Pancreas (tissue), 10 donors: ENCODE measurements around the gene MTUS2. TPM values are rescaled to one million over a fixed set of nuclear protein-coding genes. Genes with fewer than 3 reads are reported as not detected.

Source experiments
- ATAC-seq, 4 donors: fragments of 200-7000 bp; cut with Tn5 transposase; one replicate each; pipeline versions ENCODE4 v1.8.0 to v1.9.1; 2020; ENCODE audit warnings: mild to moderate bottlenecking in 4 of 4, moderate library complexity in 4 of 4
- DNase-seq, 6 donors: peaks; one replicate each; pipeline ENCODE4 v3.0.0-alpha.2; 2020
- FAIRE-seq: peaks from 2 replicates; lab custom pipeline; 2012; peaks lifted over from hg19 to GRCh38; lab: Jason Lieb, UNC
- H3K27ac ChIP-seq, 4 donors: fragments of 200-600 bp; sonication (generic); 1 replicate in 3 of 4; 2 replicates in 1 of 4; pipeline versions ENCODE4 v1.5.0 to v1.8.0; 2020
- H3K27me3 ChIP-seq, 4 donors: fragments of 200-600 bp; one replicate each; pipeline ENCODE4 v1.8.0; 2021
- H3K36me3 ChIP-seq, 3 donors: fragments of 200-600 bp; sonication (generic) in 1 of 3; one replicate each; pipeline versions ENCODE4 v1.5.0 to v1.8.0; 2020 to 2021
- H3K4me1 ChIP-seq, 3 donors: fragments of 200-600 bp; one replicate each; pipeline ENCODE4 v1.8.0; 2021
- H3K4me3 ChIP-seq, 4 donors: fragments of 200-600 bp; sonication (generic) in 2 of 4; one replicate each; pipeline versions ENCODE4 v1.5.0 to v1.8.0; 2020 to 2021
- H3K9me3 ChIP-seq, 4 donors: fragments of 200-600 bp; one replicate each; pipeline ENCODE4 v1.8.0; 2021
- CTCF ChIP-seq, 4 donors: fragments of 200-600 bp; sonication (generic) in 3 of 4; IDR thresholded peaks; one replicate each; pipeline versions ENCODE4 v1.5.0 to v1.8.0; 2021; ENCODE audit warnings: antibody characterized with exemption in 4 of 4
- WGBS, 2 donors: extraction: QIAGEN DNeasy Blood & Tissue Kit; methylation state at CpG; one replicate each; pipeline ENCODE4 v1.1.7; 2013; 5-methylcytosine and 5-hydroxymethylcytosine counted together
- intact Hi-C, 3 donors: fragments of 100-400 bp; cut with DNase I; formaldehyde crosslinking; loops; one replicate each; pipeline versions ENCODE4 v1.11.1 to v1.14.2; 2022
- polyA plus RNA-seq, 2 donors: library from polyadenylated mRNA; stranded (reverse); fragments of 200-250 nt; gene quantifications; one replicate each; pipeline ENCODE4 v1.2.3, GENCODE V29; 2013
- total RNA-seq, 6 donors: library from RNA; stranded (reverse); fragmentation: NEBNext Ultra II Directional in 4 of 6; extraction: Animal tissue kit (Norgen Biotek cat#: 25700) in 4 of 6; gene quantifications; one replicate each; pipeline versions ENCODE4 v1.2.1 to v1.2.4, GENCODE V29; 2021 to 2023
- donor health status: healthy with polysubstance abuse.
- donor health status: DM: no; HTN: no; CAD: no; lungs with moderate emphysema.
- donor health status: DM: no; HTN: no; CAD: no.
- donor health status: control.
- donor health status: control.
- donor health status: Bipolar disorder and iron deficiency.
- donor health status: DM: yes; HTN: yes; CAD: no.
- donor health status: DM: no; HTN: no; CAD: no.
- donor health status: DM: no; HTN: no; CAD: no.
- donor health status: DM: yes; HTN: yes; CAD: no.

MTUS2 gene
- total and polyA plus RNA-seq, 8 donors = 2.2 to 9.0 (median 4.8) TPM

- no peaks in the 10 kb centered on the region for H3K4me1 ChIP-seq
- no peak for TF ChIP-seq CTCF (IDR thresholded peaks at IDR 0.05)
- no peaks in the 10 kb centered on the region for H3K9me3 ChIP-seq
- FAIRE-seq = no peak
- ATAC-seq = no peak
- no peak overlapping the region for H3K27ac ChIP-seq
- no peaks in the 10 kb centered on the region for H3K36me3 ChIP-seq
- intact Hi-C loops = no loop called here
- no peak overlapping the region for H3K4me3 ChIP-seq
- H3K27me3 ChIP-seq = no peaks in the 10 kb centered on the region
- WGBS, 2 donors = 80 to 86% methylated on average over 2 of the region's 2 CpGs
- no peak for DNase-seq
Observed at GRCh38 chr13:29459813-29460355, 639.7 kb downstream of the MTUS2 start.

GRCh38 chr13:29464105-29464679, 644.1 kb downstream of the MTUS2 start:
- Histone ChIP-seq H3K4me1 (no peaks in the 10 kb centered on the region), H3K27me3 (no peaks in the 10 kb centered on the region), H3K27ac (no peak overlapping the region), H3K36me3 (no peaks in the 10 kb centered on the region), H3K4me3 (no peak overlapping the region), H3K9me3 (no peaks in the 10 kb centered on the region)
- no peak for DNase-seq
- intact Hi-C loops = no loop called here
- no peak for FAIRE-seq
- TF ChIP-seq CTCF (IDR thresholded peaks at IDR 0.05) = no peak
- WGBS, 2 donors = 61 to 63% methylated on average over 4 of the region's 4 CpGs
- ATAC-seq = no peak

- Histone ChIP-seq H3K27ac (no peak overlapping the region), H3K27me3 (no peaks in the 10 kb centered on the region), H3K36me3 (no peaks in the 10 kb centered on the region), H3K4me3 (no peak overlapping the region), H3K9me3 (no peaks in the 10 kb centered on the region), H3K4me1 (no peaks in the 10 kb centered on the region)
- FAIRE-seq (no peak), ATAC-seq (peak in 2 of 4 donors; percentile 29 to 32), DNase-seq (peak in 3 of 6 donors; percentile 22 to 64 (median 48))
- TF ChIP-seq CTCF (IDR thresholded peaks at IDR 0.05) = no peak
- 50 to 52% methylated on average over 6 of the region's 6 CpGs for WGBS, 2 donors
- intact Hi-C loops = no loop called here
Observed at GRCh38 chr13:29465741-29466293, 645.7 kb downstream of the MTUS2 start.

- Histone ChIP-seq H3K36me3 (no peaks in the 10 kb centered on the region), H3K4me1 (no peaks in the 10 kb centered on the region), H3K27me3 (peaks cover 0 to 3% (median 0%) of the 10 kb centered on the region in 4 donors), H3K9me3 (no peaks in the 10 kb centered on the region), H3K4me3 (no peak overlapping the region), H3K27ac (no peak overlapping the region)
- DNase-seq = no peak
- FAIRE-seq = no peak
- no peak for TF ChIP-seq CTCF (IDR thresholded peaks at IDR 0.05)
- ATAC-seq = no peak
- intact Hi-C loops = no loop called here
- 63 to 70% methylated on average over 9 of the region's 9 CpGs for WGBS, 2 donors
Observed at GRCh38 chr13:29471551-29471950, 651.4 kb downstream of the MTUS2 start.
